Measurements from ENCODE around the gene CFP.

GRCh38 chrX:47605024-47605423 lies 24.7 kb downstream of the CFP start:
- TF ChIP-seq CTCF (IDR thresholded peaks at IDR 0.05) (no peak), POLR2A (IDR thresholded peaks at IDR 0.05) (no peak)
